Loucy (cell line): Measurements from ENCODE around the gene GALR2.

Experiments used
- CTCF ChIP-seq: fragments of 200-600 bp; sonication (generic); conservative IDR thresholded peaks from 2 replicates; pipeline ENCODE4 v1.5.1; 2014; ENCODE audit warnings: mild to moderate bottlenecking, antibody characterized with exemption, low read length
- EZH2phosphoT487 ChIP-seq: fragments of 200-600 bp; IDR thresholded peaks from 2 replicates; pipeline ENCODE4 v1.6.1; 2018; ENCODE audit warnings: antibody characterized with exemption, mild to moderate bottlenecking, moderate library complexity, borderline replicate concordance

GRCh38 chr17:76083536-76084182, 9.1 kb downstream of the GALR2 start:
- TF ChIP-seq CTCF (no peak), EZH2phosphoT487 (no peak)
